ENCODE data around the gene IWS1.

DNA sequence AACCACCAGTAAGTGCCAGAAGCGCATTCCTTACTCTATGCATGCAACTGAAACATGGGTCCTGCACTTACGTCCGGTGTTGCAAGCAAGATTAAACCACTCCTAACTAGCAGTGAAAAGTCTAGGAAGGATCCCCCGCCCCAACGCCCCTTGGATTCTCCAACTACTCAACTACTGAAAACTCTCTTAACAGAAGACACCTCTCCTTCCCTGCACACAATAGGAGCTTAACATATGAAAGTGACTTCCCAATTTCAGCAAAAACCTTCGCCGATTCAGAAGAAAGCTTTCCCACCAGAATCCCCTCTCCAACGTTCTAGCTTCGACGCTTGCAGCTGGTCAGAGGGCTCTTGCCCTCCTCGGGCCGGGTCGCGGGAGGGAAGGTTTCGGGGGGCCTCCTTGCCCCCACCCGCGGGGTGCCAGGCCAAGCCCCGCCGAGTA is 578 bp downstream of the IWS1 start:
- no peak for TF ChIP-seq CTCF (IDR thresholded peaks at IDR 0.05; ENCODE audit: insufficient read depth, low read length, poor library complexity, severe bottlenecking)
- no peak for TF ChIP-seq EZH2phosphoT487 (conservative IDR thresholded peaks at IDR 0.05; ENCODE audit: low read length)
